Trophoblast cell (in vitro differentiated cells and primary cell): ENCODE data around the gene FRS3.

Experiments used
- DNase-seq, 2 donors: peaks; one replicate each; pipeline ENCODE4 v3.0.0-alpha.2; 2016
- H2AFZ ChIP-seq: 2 replicates; pipeline ENCODE4 v1.6.1; 2013; ENCODE audit warnings: low read length, moderate library complexity, mild to moderate bottlenecking; ENCODE audit not compliant: insufficient read depth, poor library complexity
- H2AK5ac ChIP-seq: 2 replicates; pipeline ENCODE4 v1.6.1; 2013; ENCODE audit warnings: mild to moderate bottlenecking, low read length
- H2BK120ac ChIP-seq: 2 replicates; pipeline ENCODE4 v1.6.1; 2013; ENCODE audit warnings: low read length, mild to moderate bottlenecking, moderate library complexity; ENCODE audit not compliant: insufficient read depth, poor library complexity
- H2BK12ac ChIP-seq: 2 replicates; pipeline ENCODE4 v1.6.1; 2013; ENCODE audit warnings: mild to moderate bottlenecking, low read length, moderate library complexity
- H2BK5ac ChIP-seq: 2 replicates; pipeline ENCODE4 v1.6.1; 2013; ENCODE audit warnings: low read length, low read depth, moderate library complexity, mild to moderate bottlenecking; ENCODE audit not compliant: poor library complexity
- H3K14ac ChIP-seq: 2 replicates; pipeline ENCODE4 v1.6.1; 2013; ENCODE audit warnings: mild to moderate bottlenecking, low read length
- H3K18ac ChIP-seq: 2 replicates; pipeline ENCODE4 v1.6.1; 2013; ENCODE audit warnings: mild to moderate bottlenecking, low read length
- H3K23ac ChIP-seq: 2 replicates; pipeline ENCODE4 v1.6.1; 2013; ENCODE audit warnings: low read length
- H3K27ac ChIP-seq: 2 replicates; pipeline ENCODE4 v1.5.1; 2013; ENCODE audit warnings: low read depth, mild to moderate bottlenecking, inconsistent platforms, low read length, moderate library complexity
- H3K27me3 ChIP-seq: 2 replicates; pipeline ENCODE4 v1.6.1; 2013; ENCODE audit warnings: inconsistent platforms, mild to moderate bottlenecking, low read length, moderate library complexity; ENCODE audit not compliant: insufficient read depth
- H3K36me3 ChIP-seq, 2 experiments: 1 replicate in 1 of 2; 2 replicates in 1 of 2; pipeline ENCODE4 v1.6.1; 2013; ENCODE audit warnings: low read length in 2 of 2, mild to moderate bottlenecking in 2 of 2, moderate library complexity in 1 of 2; ENCODE audit not compliant: insufficient read depth in 2 of 2, control insufficient read depth in 1 of 2
- H3K4ac ChIP-seq: 2 replicates; pipeline ENCODE4 v1.6.1; 2013; ENCODE audit warnings: low read depth, mild to moderate bottlenecking, low read length, moderate library complexity
- H3K4me1 ChIP-seq, 2 experiments: 1 replicate in 1 of 2; 2 replicates in 1 of 2; pipeline ENCODE4 v1.6.1; 2013; ENCODE audit warnings: low read length in 2 of 2, mild to moderate bottlenecking in 2 of 2, moderate library complexity in 1 of 2; ENCODE audit not compliant: insufficient read depth in 2 of 2, control insufficient read depth in 1 of 2
- H3K4me2 ChIP-seq: 2 replicates; pipeline ENCODE4 v1.6.1; 2013; ENCODE audit warnings: inconsistent platforms, mild to moderate bottlenecking, low read length, moderate library complexity
- H3K4me3 ChIP-seq: 2 replicates; pipeline ENCODE4 v1.5.1; 2013; ENCODE audit warnings: mild to moderate bottlenecking, low read depth, low read length, inconsistent platforms
- H3K79me1 ChIP-seq: one replicate; pipeline ENCODE4 v1.6.1; 2013; ENCODE audit warnings: low read length
- H3K79me2 ChIP-seq: 2 replicates; pipeline ENCODE4 v1.6.1; 2013; ENCODE audit warnings: low read length, mild to moderate bottlenecking; ENCODE audit not compliant: control insufficient read depth, insufficient read depth, poor library complexity
- H3K9ac ChIP-seq: 2 replicates; pipeline ENCODE4 v1.6.1; 2013; ENCODE audit warnings: mild to moderate bottlenecking, low read length
- H3K9me3 ChIP-seq: 2 replicates; pipeline ENCODE4 v1.6.1; 2013; ENCODE audit warnings: low read depth, mild to moderate bottlenecking, control low read depth, inconsistent platforms, low read length; ENCODE audit not compliant: insufficient read depth
- H4K12ac ChIP-seq: 2 replicates; pipeline ENCODE4 v1.6.1; 2013; ENCODE audit warnings: low read depth, mild to moderate bottlenecking, low read length, moderate library complexity
- H4K8ac ChIP-seq: 2 replicates; pipeline ENCODE4 v1.6.1; 2013; ENCODE audit warnings: low read depth, mild to moderate bottlenecking, low read length, moderate library complexity
- H4K91ac ChIP-seq: one replicate; pipeline ENCODE4 v1.6.1; 2013; ENCODE audit warnings: low read depth, mild to moderate bottlenecking, low read length, moderate library complexity
- WGBS: extraction: QIAGEN DNeasy Blood & Tissue Kit; methylation state at CpG from one replicate; pipeline ENCODE4 v1.1.7; 2013; ENCODE audit warnings: missing lambda C conversion rate; ENCODE audit not compliant: insufficient read length, insufficient coverage; ENCODE audit errors: extremely low coverage; 5-methylcytosine and 5-hydroxymethylcytosine counted together

FRS3 gene

GRCh38 chr6:41823178-41823577, 43.5 kb upstream of the FRS3 start:
- no peaks in the 10 kb centered on the region for H3K79me2 ChIP-seq
- H3K23ac ChIP-seq, result no peak overlapping the region
- no peak overlapping the region for H4K91ac ChIP-seq
- no peak overlapping the region for H2AK5ac ChIP-seq
- no peak overlapping the region for H2BK12ac ChIP-seq
- H3K4me3 ChIP-seq, result no peak overlapping the region
- H3K18ac ChIP-seq, result no peak overlapping the region
- no peaks in the 10 kb centered on the region for H3K27me3 ChIP-seq
- H3K9ac ChIP-seq, result no peak overlapping the region
- no peaks in the 10 kb centered on the region for H3K79me1 ChIP-seq
- no peaks in the 10 kb centered on the region for H3K36me3 ChIP-seq
- H4K8ac ChIP-seq, result no peak overlapping the region
- H3K4me2 ChIP-seq, result no peak overlapping the region
- H2BK5ac ChIP-seq, result no peak overlapping the region
- no peak overlapping the region for H3K27ac ChIP-seq
- no peak overlapping the region for H2AFZ ChIP-seq
- H4K12ac ChIP-seq, result no peak overlapping the region
- no CpG with 5 or more reads among the region's 1 CpG for WGBS
- H3K14ac ChIP-seq, result no peak overlapping the region
- H3K4ac ChIP-seq, result no peak overlapping the region
- H3K9me3 ChIP-seq, result no peaks in the 10 kb centered on the region
- no peak overlapping the region for H2BK120ac ChIP-seq
- H3K4me1 ChIP-seq, result peaks cover 0 to 4% of the 10 kb centered on the region in 2 experiments
- DNase-seq, result peak in 1 of 2 donors; percentile 58

- H3K4me2 ChIP-seq, result no peak overlapping the region
- no peak overlapping the region for H2AFZ ChIP-seq
- H3K79me1 ChIP-seq, result no peaks in the 10 kb centered on the region
- no peak overlapping the region for H2BK120ac ChIP-seq
- no peaks in the 10 kb centered on the region for H3K36me3 ChIP-seq
- no peak overlapping the region for H2AK5ac ChIP-seq
- no peaks in the 10 kb centered on the region for H3K9me3 ChIP-seq
- H3K23ac ChIP-seq, result no peak overlapping the region
- no peak overlapping the region for H2BK12ac ChIP-seq
- no CpG with 5 or more reads among the region's 1 CpG for WGBS
- DNase-seq, result no peak
- no peak overlapping the region for H3K14ac ChIP-seq
- no peak overlapping the region for H3K4ac ChIP-seq
- no peak overlapping the region for H4K8ac ChIP-seq
- H4K91ac ChIP-seq, result no peak overlapping the region
- H3K4me3 ChIP-seq, result no peak overlapping the region
- no peak overlapping the region for H3K9ac ChIP-seq
- H4K12ac ChIP-seq, result no peak overlapping the region
- peaks cover 0 to 4% of the 10 kb centered on the region in 2 experiments for H3K4me1 ChIP-seq
- H3K27me3 ChIP-seq, result no peaks in the 10 kb centered on the region
- no peak overlapping the region for H3K27ac ChIP-seq
- H3K79me2 ChIP-seq, result no peaks in the 10 kb centered on the region
- no peak overlapping the region for H2BK5ac ChIP-seq
- H3K18ac ChIP-seq, result no peak overlapping the region
These were observed 42.3 kb upstream of the FRS3 start for GRCh38 chr6:41822021-41822420.

- Histone ChIP-seq H3K27me3 (no peaks in the 10 kb centered on the region), H3K9ac (no peak overlapping the region), H2BK120ac (no peak overlapping the region), H3K4me3 (no peak overlapping the region), H3K23ac (no peak overlapping the region), H3K4ac (no peak overlapping the region), H2AFZ (no peak overlapping the region), H3K79me1 (peaks cover 4% of the 10 kb centered on the region), H3K4me1 (peaks cover 0 to 4% of the 10 kb centered on the region in 2 experiments), H2AK5ac (no peak overlapping the region), H3K14ac (no peak overlapping the region), H4K8ac (no peak overlapping the region), H3K18ac (no peak overlapping the region), H3K4me2 (no peak overlapping the region), H4K12ac (no peak overlapping the region), H3K9me3 (no peaks in the 10 kb centered on the region), H4K91ac (no peak overlapping the region), H3K27ac (no peak overlapping the region), H3K79me2 (no peaks in the 10 kb centered on the region), H2BK12ac (no peak overlapping the region), H2BK5ac (no peak overlapping the region), H3K36me3 (no peaks in the 10 kb centered on the region)
- no CpG with 5 or more reads among the region's 4 CpGs for WGBS
- no peak for DNase-seq
These were observed 41.6 kb upstream of the FRS3 start for GRCh38 chr6:41821266-41821665.

GRCh38 chr6:41818271-41819054, 38.8 kb upstream of the FRS3 start:
- H4K91ac ChIP-seq, result no peak overlapping the region
- no peaks in the 10 kb centered on the region for H3K9me3 ChIP-seq
- no peak overlapping the region for H4K12ac ChIP-seq
- H2BK5ac ChIP-seq, result no peak overlapping the region
- no peak for DNase-seq
- H2AFZ ChIP-seq, result no peak overlapping the region
- no peak overlapping the region for H3K4ac ChIP-seq
- H3K18ac ChIP-seq, result no peak overlapping the region
- no peak overlapping the region for H3K9ac ChIP-seq
- peaks cover 7 to 9% of the 10 kb centered on the region in 2 experiments for H3K4me1 ChIP-seq
- H3K23ac ChIP-seq, result no peak overlapping the region
- no peaks in the 10 kb centered on the region for H3K36me3 ChIP-seq
- peaks cover 12% of the 10 kb centered on the region for H3K79me1 ChIP-seq
- no peak overlapping the region for H3K4me2 ChIP-seq
- no CpG with 5 or more reads among the region's 4 CpGs for WGBS
- no peak overlapping the region for H2BK12ac ChIP-seq
- H3K4me3 ChIP-seq, result no peak overlapping the region
- no peak overlapping the region for H2AK5ac ChIP-seq
- H2BK120ac ChIP-seq, result no peak overlapping the region
- no peak overlapping the region for H3K14ac ChIP-seq
- H3K27ac ChIP-seq, result no peak overlapping the region
- no peaks in the 10 kb centered on the region for H3K79me2 ChIP-seq
- no peaks in the 10 kb centered on the region for H3K27me3 ChIP-seq
- no peak overlapping the region for H4K8ac ChIP-seq
